ENCODE results near the gene ZNF397.

Gene ZNF397

DNA sequence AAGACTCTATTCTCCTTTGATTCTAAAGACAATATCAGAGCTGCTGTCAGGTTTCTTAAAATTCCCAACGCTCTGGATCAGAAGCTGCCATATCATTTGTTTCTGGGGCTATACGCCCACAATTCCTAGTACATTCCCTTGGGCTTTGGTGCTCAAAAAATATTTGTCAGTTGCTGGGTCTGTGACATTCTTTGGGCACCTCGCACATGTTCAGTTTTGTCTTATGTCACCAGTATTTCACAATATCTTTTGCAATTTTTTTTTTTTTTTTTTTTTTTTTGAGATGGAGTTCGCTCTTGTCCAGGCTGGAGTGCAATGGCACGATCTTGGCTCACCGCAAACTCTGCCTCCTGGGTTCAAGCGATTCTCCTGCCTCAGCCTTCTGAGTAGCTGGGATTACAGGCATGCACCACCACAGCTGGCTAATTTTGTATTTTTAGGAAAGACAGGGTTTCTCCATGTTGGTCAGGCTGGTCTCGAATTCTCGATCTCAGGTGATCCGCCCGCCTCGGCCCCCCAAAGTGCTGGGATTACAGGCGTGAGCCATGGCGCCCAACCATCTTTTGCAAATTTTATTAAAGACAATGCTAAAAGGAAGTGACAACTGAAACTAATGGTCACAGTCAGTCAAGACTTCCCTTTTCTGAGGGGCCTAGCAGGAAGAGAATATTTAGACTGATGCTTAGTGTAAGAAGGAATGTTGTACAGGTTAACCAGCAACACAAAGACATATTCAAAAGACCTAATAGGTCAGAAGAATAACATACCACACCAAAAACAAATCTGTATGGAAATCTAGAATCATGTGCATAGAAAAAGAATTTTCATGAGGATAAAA is 6.8 kb downstream of the ZNF397 start:
- no peak for DNase-seq

GRCh38 chr18:35248429-35248828 is 7.6 kb downstream of the ZNF397 start:
- no peak for DNase-seq

DNA sequence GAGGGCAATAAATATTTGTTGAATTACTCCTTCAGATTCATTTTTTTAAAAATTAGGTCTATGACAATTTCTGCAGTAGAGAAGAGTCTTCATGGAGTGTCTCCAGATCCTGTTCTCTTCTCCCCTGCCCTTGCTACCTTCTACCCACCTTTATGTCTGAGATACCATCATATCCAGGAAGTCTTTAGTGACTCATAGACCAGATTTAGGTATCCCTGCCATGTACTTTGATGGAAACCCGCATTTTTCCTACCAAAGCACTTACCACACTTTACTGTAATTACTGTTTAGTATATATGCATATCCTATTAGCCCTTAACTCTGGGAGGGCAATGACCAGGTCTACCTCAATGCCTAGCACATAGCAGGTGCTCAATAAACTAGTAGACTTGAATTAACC is 11.6 kb downstream of the ZNF397 start:
- no peak for DNase-seq

DNA sequence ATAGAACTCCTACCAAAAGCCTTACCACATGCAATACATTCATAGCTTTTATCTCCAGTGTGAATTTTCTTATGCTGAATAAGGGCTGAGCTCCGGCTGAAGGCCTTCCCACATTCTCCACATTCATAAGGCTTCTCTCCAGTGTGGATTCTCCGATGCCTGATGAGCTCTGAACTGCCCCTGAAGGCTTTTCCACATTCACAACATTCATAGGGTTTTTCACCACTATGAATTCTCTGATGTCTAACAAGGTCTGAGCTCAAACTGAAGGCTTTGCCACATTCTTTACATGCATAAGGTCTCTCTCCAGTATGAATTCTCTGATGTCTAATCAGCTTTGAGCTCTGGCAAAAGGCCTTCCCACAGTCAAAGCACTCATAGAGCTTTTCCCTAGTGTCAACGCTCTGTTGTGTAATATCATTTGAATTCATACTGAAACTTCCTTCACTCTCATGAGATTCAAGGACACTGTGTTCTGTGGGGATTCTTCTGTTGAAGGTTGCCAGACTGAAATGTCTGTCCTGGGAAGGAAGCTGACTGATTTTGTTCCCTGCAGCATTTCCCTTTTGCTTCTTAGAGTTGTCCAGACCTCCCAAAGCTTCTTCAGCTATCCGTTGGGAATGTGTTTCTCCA is 12.9 kb downstream of the ZNF397 start:
- no peak for DNase-seq

DNA sequence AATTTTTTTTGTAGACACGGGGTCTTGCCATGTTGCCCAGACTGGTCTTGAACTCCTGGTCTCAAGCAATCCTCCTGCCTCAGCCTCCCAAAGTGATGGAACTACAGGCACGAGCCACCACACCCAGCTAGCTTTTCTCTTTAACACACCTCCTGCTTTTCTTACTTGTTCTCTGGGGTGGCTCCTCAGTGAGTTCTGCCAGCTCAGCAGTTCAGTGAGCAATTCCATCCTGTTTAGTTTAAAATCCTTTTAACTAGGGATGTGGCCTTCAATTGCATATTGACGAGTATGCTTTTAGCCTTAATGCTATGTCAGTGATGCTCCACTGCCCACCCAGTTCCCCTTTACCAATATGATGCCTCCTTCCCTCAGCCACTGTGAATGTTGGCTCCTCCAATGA is 16.1 kb downstream of the ZNF397 start:
- DNase-seq, result no peak

GRCh38 chr18:35264409-35264808 is 23.6 kb downstream of the ZNF397 start:
- no peak for DNase-seq

DNA sequence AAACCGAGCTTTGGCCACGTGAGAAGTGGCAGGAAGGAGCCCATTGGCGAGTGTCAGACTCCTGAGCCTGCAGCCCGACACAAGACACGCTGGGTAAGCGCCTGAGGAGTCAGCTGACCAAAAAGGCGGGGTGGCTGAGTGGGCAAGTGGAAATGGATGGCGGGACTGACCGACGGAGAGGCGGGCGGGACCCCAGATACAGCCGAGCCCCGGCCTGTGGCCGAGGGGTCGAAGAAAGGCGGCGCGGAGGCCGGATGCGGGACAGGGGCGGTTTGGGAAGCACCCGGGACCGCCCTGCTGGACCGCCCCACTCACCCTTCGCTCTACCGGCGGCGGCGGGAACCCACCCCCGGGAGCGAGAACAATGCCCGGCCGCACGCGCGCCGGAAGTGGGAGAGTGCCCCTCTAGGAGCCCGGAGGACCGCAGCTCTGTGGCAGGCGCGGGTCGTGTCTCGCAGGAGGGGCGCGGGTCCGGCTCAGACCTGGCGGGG is 26.4 kb downstream of the ZNF397 start:
- DNase-seq, result peak; percentile 80

GRCh38 chr18:35267809-35268208 is 27.0 kb downstream of the ZNF397 start:
- DNase-seq, result peak; percentile 28

GRCh38 chr18:35268821-35269220 is 28.0 kb downstream of the ZNF397 start:
- no peak for DNase-seq

DNA sequence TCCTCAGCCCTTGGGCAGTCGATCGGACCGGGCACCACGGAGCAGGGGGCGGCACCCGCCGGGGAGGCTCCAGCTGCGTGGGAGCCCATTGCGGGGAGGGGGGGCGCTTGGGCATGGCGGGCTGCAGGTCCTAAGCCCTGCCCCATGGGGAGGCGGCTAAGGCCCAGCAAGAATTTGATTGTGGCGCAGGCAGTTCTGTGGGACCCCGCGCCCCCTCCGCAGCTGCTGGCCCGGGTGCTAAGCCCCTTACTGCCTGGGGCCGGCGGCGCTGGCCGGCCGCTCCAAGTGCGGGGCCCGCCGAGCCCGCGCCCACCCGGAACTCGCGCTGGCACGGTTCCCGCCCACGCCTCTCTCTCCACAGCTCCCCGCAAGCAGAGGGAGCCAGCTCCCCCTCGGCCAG is 30.8 kb downstream of the ZNF397 start:
- DNase-seq, result no peak

DNA sequence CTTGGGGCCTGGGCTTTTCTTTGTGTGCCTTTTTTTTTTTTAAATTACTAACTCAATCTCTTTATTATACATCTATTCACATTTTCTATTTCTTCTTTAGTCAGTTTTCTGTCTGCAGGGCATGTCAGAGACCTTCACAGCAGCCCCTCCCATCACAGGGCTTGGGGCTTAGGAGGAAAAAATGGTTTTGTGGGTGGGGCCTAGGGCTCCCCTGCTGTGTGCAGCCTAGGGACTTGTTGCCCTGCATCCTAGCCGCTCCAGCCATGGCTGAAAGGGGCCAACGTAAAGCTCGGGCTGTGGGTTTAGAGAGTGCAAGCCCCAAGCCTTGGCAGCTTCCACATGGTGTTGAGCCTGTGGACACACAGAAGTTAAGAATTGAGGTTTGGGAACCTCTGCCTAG is 35.4 kb downstream of the ZNF397 start:
- DNase-seq, result no peak

DNA sequence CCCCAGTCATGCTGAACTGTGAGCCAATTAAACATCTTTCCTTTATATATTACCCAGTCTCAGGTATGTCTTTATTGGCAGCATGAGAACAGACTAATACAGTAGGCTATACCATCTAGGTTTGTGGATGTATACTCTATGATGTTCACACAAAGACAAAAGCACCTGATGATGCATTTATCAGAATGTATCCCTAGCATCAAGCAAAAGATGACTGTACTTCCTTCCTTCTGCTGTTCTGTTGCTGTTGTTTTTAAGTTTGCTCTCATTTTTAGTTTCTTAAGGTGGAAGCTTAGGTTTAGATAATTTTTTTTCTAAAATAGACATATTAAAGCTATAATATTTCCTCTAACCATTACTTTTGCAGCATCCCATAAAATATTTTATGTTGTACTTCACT is 36.8 kb downstream of the ZNF397 start:
- DNase-seq, result no peak

DNA sequence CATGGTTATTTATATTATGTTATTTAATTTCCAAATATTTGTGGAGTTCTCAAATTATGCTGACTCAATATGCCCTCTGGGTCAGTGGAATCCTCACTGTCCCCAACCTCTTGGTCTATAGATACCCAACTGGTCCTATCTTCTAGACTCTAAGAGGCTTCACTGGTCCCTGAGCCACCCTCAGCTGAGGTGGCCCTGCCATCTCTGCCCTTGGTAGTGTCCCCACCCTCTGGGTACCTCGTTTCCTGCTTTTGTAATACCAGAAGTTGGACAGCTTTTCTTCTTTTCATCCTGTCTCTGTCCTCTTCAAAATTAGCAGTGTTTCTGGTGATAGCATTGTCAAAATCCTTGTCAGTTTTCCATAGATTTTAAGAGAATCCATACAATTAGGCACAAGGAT is 37.3 kb downstream of the ZNF397 start:
- no peak for DNase-seq

DNA sequence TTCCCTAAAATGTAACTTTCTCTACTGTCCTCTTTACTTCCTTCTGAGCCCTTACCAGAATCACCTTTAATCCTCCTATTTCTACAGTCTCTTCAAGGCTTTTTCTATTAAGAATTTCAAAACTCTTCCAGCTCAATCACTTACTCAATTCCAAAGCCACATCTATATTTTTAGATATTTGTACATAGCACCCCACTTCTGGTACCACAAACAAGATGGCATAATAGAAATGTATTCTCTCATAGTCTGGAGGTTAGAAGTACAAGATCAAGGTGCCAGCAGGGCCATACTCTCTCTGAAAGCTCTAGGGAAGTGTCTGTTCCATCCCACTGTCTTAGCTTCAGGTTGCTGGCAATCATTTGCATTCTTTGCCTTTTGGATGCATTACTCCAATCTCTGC is 38.1 kb downstream of the ZNF397 start:
- no peak for DNase-seq

DNA sequence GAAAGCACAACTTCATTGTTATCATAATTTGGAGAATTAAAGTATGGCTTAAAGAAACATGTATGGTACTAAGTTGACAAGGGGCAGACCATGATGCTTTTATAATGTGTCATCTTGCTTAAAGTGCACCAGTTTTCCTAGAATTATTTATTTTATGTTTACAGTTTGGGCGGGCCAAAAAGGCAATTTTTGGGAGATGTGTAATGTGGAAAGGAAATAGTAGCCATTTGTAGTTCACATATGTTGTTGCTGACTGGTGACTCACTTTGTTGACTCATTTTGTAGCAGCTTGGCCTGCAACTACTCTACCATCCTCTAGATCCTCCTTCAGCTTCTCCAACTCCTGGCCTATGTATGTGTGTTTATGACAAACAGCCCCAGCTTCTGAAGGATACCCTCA is 41.5 kb downstream of the ZNF397 start:
- no peak for DNase-seq

- DNase-seq, result no peak
Observed at GRCh38 chr18:35283923-35284794, 43.3 kb downstream of the ZNF397 start.

DNA sequence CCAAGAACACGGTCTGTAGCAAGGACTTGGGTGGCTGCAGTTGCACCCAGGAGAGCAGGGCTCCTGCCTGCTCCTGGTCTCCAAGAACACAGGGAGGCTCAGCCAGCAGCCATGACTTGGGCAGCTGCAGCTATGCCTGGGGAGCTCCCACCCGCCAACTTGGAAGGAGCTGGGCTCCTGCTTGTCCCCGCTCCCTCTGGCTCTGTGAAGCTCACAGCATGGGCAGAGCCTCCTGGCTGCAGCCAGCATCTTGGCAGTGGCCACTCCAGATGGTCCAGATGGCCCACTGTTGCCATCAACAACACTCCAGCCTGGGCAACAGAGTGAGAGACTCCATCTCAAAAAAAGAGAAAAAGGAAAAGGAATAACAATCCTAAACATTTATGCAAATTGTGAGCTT is 44.0 kb downstream of the ZNF397 start:
- DNase-seq, result no peak

- DNase-seq, result no peak
Observed at GRCh38 chr18:35289293-35289692, 48.5 kb downstream of the ZNF397 start.

DNA sequence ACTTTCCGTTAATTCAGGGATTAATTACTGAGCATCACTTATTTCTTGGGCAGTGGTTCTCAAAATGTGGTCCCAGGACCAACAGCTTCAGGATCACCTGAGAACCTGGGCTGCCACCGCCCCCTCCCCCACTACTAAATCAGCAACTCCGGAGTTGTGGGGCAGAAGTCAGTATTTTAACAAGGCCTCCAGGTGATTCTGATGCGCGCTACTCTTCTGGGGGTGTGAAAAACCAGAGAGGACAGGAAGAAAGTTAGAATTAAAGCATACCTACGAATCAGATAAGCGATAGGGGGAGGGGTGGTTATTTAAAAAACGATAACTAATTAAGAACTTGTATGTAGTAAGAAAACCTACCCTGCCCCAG is 48.9 kb downstream of the ZNF397 start:
- peak; percentile 51 for DNase-seq

DNA sequence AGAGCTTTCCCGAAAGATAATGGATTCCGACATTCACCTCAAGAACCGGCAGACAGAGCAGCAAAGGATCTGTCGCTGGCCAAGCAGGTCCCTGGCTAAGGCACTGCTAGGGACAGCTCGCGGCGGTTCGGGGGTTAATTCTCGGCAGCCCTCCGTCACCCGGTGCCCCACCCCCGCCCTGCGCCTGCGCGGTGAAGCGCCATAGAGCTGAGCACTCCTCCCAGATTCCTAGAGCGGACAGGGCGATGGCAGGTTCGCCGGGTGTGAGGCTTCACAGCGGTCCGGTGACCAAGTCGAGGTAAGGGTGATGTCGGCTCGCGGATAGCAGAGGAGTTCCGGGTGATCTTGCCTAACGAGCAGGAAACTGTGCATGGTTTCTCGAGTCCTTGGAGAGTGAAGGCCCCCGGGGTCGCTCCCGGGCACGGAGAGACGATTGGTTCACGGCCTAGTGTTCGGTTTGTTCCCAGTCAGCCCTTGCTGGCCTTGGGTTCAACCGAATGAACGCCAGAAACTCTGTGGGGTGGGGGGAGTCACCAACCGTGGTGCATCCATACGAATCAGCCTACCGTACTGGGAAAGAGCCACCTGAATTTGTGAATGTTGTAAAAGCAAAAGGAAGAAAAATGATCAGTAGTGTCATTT is 49.4 kb downstream of the ZNF397 start, which contains the start of gene ZSCAN30:
ZSCAN30 (minus strand) TSS at position 136 of the 642 bp plus-strand sequence. CDS start 25,877 bp downstream, outside the sequence.
- DNase-seq, result peak; percentile 97

- no peak for DNase-seq
Observed at GRCh38 chr18:35291166-35291565, 50.3 kb downstream of the ZNF397 start.

- DNase-seq, result no peak
Observed at GRCh38 chr18:35296060-35296459, 55.2 kb downstream of the ZNF397 start.

- no peak for DNase-seq
Observed at GRCh38 chr18:35303610-35304009, 62.8 kb downstream of the ZNF397 start.

Data from stimulated activated CD8-positive, alpha-beta memory T cell treated with anti-CD3 and anti-CD28 coated beads, Interleukin-4, amount 100 ng/mL, for 48 hours (primary cell).